ENCODE measurements around the gene LCA5. TPM values are rescaled to one million over a fixed set of nuclear protein-coding genes. Genes with fewer than 3 reads are reported as not detected.

Gene LCA5
- polyA plus RNA-seq, 2 donors: 0.73 to 0.94 TPM

DNA sequence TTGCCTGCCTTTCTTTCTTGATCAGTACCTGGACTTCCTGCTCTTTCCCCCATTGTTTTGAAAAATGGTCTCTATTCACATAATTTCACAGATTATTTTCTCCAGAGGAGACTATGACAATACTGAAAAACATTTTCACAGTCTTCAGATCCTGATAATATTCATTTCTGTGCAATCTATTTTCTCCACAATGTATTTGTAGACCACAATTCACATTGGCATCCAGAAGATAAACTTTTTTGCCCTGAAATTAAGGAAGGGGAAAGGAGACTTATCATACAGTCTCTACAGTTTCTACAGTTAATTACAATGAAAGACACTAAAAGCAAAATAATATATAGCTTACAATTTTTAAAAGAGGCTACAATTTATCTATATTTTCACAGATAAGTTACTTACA lies 18.4 kb downstream of the LCA5 start:
- no peaks in the 10 kb centered on the region for H3K27me3 ChIP-seq (ENCODE audit: control insufficient read depth in 1 of 2, insufficient read depth in 2 of 2, low read length in 2 of 2)
- H3K4me3 ChIP-seq (ENCODE audit: low read depth in 1 of 2, low read length in 2 of 2): no peak overlapping the region
- H3K36me3 ChIP-seq (ENCODE audit: control insufficient read depth in 2 of 2, insufficient read depth in 2 of 2, low read length in 1 of 2): no peaks in the 10 kb centered on the region
- H3K4me1 ChIP-seq (ENCODE audit: control insufficient read depth in 2 of 2, insufficient read depth in 2 of 2, low read length in 1 of 2): no peaks in the 10 kb centered on the region
- no peak overlapping the region for H3K27ac ChIP-seq (ENCODE audit: low read depth in 2 of 2, low read length in 1 of 2)
- H3K9me3 ChIP-seq (ENCODE audit: control insufficient read depth in 2 of 2, insufficient read depth in 1 of 2, low read depth in 1 of 2, low read length in 1 of 2): no peaks in the 10 kb centered on the region

DNA sequence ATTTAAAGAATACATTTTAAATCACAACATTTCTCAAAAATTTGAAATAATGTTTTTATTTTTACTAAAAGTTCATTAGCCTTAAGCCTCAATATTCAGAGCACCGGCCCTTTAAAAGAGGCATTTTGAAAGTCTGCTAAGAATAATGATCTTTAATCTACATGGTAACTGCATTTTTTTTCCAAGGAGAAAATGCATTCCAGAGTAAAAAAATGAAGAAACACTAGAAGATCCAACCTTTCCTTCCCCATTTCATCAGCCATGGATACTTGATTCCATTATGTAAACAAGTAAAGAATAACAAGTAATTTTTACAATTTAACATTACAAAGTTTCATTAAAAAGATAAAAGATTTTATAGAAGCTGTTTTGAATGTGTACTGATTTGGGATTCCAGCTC lies 21.8 kb downstream of the LCA5 start:
- 94 to 96% methylated on average over 1 of the region's 1 CpG for WGBS, 2 donors
- Histone ChIP-seq H3K27me3 (ENCODE audit: control insufficient read depth in 1 of 2, insufficient read depth in 2 of 2, low read length in 2 of 2) (no peaks in the 10 kb centered on the region), H3K4me1 (ENCODE audit: control insufficient read depth in 2 of 2, insufficient read depth in 2 of 2, low read length in 1 of 2) (no peaks in the 10 kb centered on the region), H3K4me3 (ENCODE audit: low read depth in 1 of 2, low read length in 2 of 2) (no peak overlapping the region), H3K36me3 (ENCODE audit: control insufficient read depth in 2 of 2, insufficient read depth in 2 of 2, low read length in 1 of 2) (no peaks in the 10 kb centered on the region), H3K9me3 (ENCODE audit: control insufficient read depth in 2 of 2, insufficient read depth in 1 of 2, low read depth in 1 of 2, low read length in 1 of 2) (no peaks in the 10 kb centered on the region), H3K27ac (ENCODE audit: low read depth in 2 of 2, low read length in 1 of 2) (no peak overlapping the region)

DNA sequence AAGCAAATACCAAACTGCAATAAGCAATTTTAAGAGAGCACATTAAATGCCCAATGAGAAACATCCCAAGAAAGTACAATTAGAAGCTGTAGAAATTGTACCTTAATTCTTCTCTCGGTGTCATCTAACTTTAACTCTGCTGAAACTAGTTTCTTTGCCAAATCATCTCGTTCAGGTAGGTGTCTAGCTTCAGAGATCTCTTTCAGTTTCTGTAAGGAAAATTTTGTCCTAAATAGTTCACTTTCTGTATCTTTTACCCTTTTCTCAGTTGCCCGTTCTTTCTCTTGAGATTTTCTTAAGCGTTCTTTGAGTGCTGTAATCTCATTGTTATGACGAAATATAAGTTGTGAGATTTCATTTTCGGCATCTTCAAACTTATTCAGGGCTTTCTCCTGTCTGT lies 24.1 kb downstream of the LCA5 start:
- H3K9me3 ChIP-seq (ENCODE audit: control insufficient read depth in 2 of 2, insufficient read depth in 1 of 2, low read depth in 1 of 2, low read length in 1 of 2): no peaks in the 10 kb centered on the region
- no peaks in the 10 kb centered on the region for H3K4me1 ChIP-seq (ENCODE audit: control insufficient read depth in 2 of 2, insufficient read depth in 2 of 2, low read length in 1 of 2)
- no peak overlapping the region for H3K27ac ChIP-seq (ENCODE audit: low read depth in 2 of 2, low read length in 1 of 2)
- WGBS, 2 donors: 86 to 87% methylated on average over 6 of the region's 6 CpGs
- no peaks in the 10 kb centered on the region for H3K27me3 ChIP-seq (ENCODE audit: control insufficient read depth in 1 of 2, insufficient read depth in 2 of 2, low read length in 2 of 2)
- H3K36me3 ChIP-seq (ENCODE audit: control insufficient read depth in 2 of 2, insufficient read depth in 2 of 2, low read length in 1 of 2): no peaks in the 10 kb centered on the region
- H3K4me3 ChIP-seq (ENCODE audit: low read depth in 1 of 2, low read length in 2 of 2): no peak overlapping the region

- 95 to 96% methylated on average over 6 of the region's 6 CpGs for WGBS, 2 donors
Measured at GRCh38 chr6:79512014-79512413, 25.2 kb downstream of the LCA5 start.

GRCh38 chr6:79510707-79511106 lies 26.5 kb downstream of the LCA5 start:
- Histone ChIP-seq H3K27ac (ENCODE audit: low read depth in 2 of 2, low read length in 1 of 2) (no peak overlapping the region), H3K27me3 (ENCODE audit: control insufficient read depth in 1 of 2, insufficient read depth in 2 of 2, low read length in 2 of 2) (no peaks in the 10 kb centered on the region), H3K9me3 (ENCODE audit: control insufficient read depth in 2 of 2, insufficient read depth in 1 of 2, low read depth in 1 of 2, low read length in 1 of 2) (no peaks in the 10 kb centered on the region), H3K36me3 (ENCODE audit: control insufficient read depth in 2 of 2, insufficient read depth in 2 of 2, low read length in 1 of 2) (no peaks in the 10 kb centered on the region), H3K4me1 (ENCODE audit: control insufficient read depth in 2 of 2, insufficient read depth in 2 of 2, low read length in 1 of 2) (no peaks in the 10 kb centered on the region), H3K4me3 (ENCODE audit: low read depth in 1 of 2, low read length in 2 of 2) (no peak overlapping the region)
- 32 to 52% methylated on average over 1 of the region's 1 CpG for WGBS, 2 donors

More at GRCh38 chr6:79512014-79512413, 25.2 kb downstream of the LCA5 start:
- Histone ChIP-seq H3K27me3 (ENCODE audit: control insufficient read depth in 1 of 2, insufficient read depth in 2 of 2, low read length in 2 of 2) (no peaks in the 10 kb centered on the region), H3K27ac (ENCODE audit: low read depth in 2 of 2, low read length in 1 of 2) (no peak overlapping the region), H3K4me1 (ENCODE audit: control insufficient read depth in 2 of 2, insufficient read depth in 2 of 2, low read length in 1 of 2) (no peaks in the 10 kb centered on the region), H3K4me3 (ENCODE audit: low read depth in 1 of 2, low read length in 2 of 2) (no peak overlapping the region), H3K9me3 (ENCODE audit: control insufficient read depth in 2 of 2, insufficient read depth in 1 of 2, low read depth in 1 of 2, low read length in 1 of 2) (no peaks in the 10 kb centered on the region), H3K36me3 (ENCODE audit: control insufficient read depth in 2 of 2, insufficient read depth in 2 of 2, low read length in 1 of 2) (no peaks in the 10 kb centered on the region)

- Histone ChIP-seq H3K9me3 (ENCODE audit: control insufficient read depth in 2 of 2, insufficient read depth in 1 of 2, low read depth in 1 of 2, low read length in 1 of 2) (no peaks in the 10 kb centered on the region), H3K36me3 (ENCODE audit: control insufficient read depth in 2 of 2, insufficient read depth in 2 of 2, low read length in 1 of 2) (no peaks in the 10 kb centered on the region), H3K4me3 (ENCODE audit: low read depth in 1 of 2, low read length in 2 of 2) (no peak overlapping the region), H3K4me1 (ENCODE audit: control insufficient read depth in 2 of 2, insufficient read depth in 2 of 2, low read length in 1 of 2) (no peaks in the 10 kb centered on the region), H3K27me3 (ENCODE audit: control insufficient read depth in 1 of 2, insufficient read depth in 2 of 2, low read length in 2 of 2) (no peaks in the 10 kb centered on the region), H3K27ac (ENCODE audit: low read depth in 2 of 2, low read length in 1 of 2) (no peak overlapping the region)
- 89 to 92% methylated on average over 1 of the region's 1 CpG for WGBS, 2 donors
Measured at GRCh38 chr6:79506251-79506650, 31.0 kb downstream of the LCA5 start.

GRCh38 chr6:79504372-79504771 lies 32.9 kb downstream of the LCA5 start:
- H3K36me3 ChIP-seq (ENCODE audit: control insufficient read depth in 2 of 2, insufficient read depth in 2 of 2, low read length in 1 of 2): no peaks in the 10 kb centered on the region
- no peaks in the 10 kb centered on the region for H3K9me3 ChIP-seq (ENCODE audit: control insufficient read depth in 2 of 2, insufficient read depth in 1 of 2, low read depth in 1 of 2, low read length in 1 of 2)
- H3K27ac ChIP-seq (ENCODE audit: low read depth in 2 of 2, low read length in 1 of 2): no peak overlapping the region
- H3K4me1 ChIP-seq (ENCODE audit: control insufficient read depth in 2 of 2, insufficient read depth in 2 of 2, low read length in 1 of 2): no peaks in the 10 kb centered on the region
- WGBS, 2 donors: 94% methylated on average over 2 of the region's 2 CpGs
- no peaks in the 10 kb centered on the region for H3K27me3 ChIP-seq (ENCODE audit: control insufficient read depth in 1 of 2, insufficient read depth in 2 of 2, low read length in 2 of 2)
- no peak overlapping the region for H3K4me3 ChIP-seq (ENCODE audit: low read depth in 1 of 2, low read length in 2 of 2)

DNA sequence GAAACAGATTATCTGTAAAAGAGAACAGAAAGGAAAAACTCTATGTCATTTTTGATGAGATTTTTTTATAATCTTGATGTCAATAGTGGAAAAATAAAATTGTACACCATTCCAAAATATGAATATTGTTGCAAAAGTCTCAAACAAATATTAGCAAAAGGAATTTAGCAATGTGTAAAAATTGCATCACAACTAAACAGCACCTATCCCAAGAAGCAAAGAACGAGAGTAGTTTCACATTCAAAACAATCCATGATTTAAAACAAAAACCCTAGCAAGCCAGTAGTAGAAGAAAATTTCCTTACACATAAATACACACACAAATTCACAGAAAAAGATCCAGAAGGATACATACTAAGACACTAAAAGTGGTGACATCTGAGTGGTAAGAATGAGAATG lies 38.4 kb downstream of the LCA5 start:
- no peaks in the 10 kb centered on the region for H3K4me1 ChIP-seq (ENCODE audit: control insufficient read depth in 2 of 2, insufficient read depth in 2 of 2, low read length in 1 of 2)
- 76 to 81% methylated on average over 1 of the region's 1 CpG for WGBS, 2 donors

GRCh38 chr6:79495246-79495645 lies 42.0 kb downstream of the LCA5 start:
- H3K9me3 ChIP-seq (ENCODE audit: control insufficient read depth in 2 of 2, insufficient read depth in 1 of 2, low read depth in 1 of 2, low read length in 1 of 2): no peaks in the 10 kb centered on the region
- WGBS, 2 donors: 92 to 93% methylated on average over 10 of the region's 10 CpGs
- no peaks in the 10 kb centered on the region for H3K27me3 ChIP-seq (ENCODE audit: control insufficient read depth in 1 of 2, insufficient read depth in 2 of 2, low read length in 2 of 2)
- H3K4me3 ChIP-seq (ENCODE audit: low read depth in 1 of 2, low read length in 2 of 2): no peak overlapping the region
- no peaks in the 10 kb centered on the region for H3K4me1 ChIP-seq (ENCODE audit: control insufficient read depth in 2 of 2, insufficient read depth in 2 of 2, low read length in 1 of 2)
- H3K27ac ChIP-seq (ENCODE audit: low read depth in 2 of 2, low read length in 1 of 2): no peak overlapping the region
- no peaks in the 10 kb centered on the region for H3K36me3 ChIP-seq (ENCODE audit: control insufficient read depth in 2 of 2, insufficient read depth in 2 of 2, low read length in 1 of 2)

More for the DNA sequence above, 38.4 kb downstream of the LCA5 start:
- no peaks in the 10 kb centered on the region for H3K27me3 ChIP-seq (ENCODE audit: control insufficient read depth in 1 of 2, insufficient read depth in 2 of 2, low read length in 2 of 2)
- no peak overlapping the region for H3K27ac ChIP-seq (ENCODE audit: low read depth in 2 of 2, low read length in 1 of 2)
- H3K9me3 ChIP-seq (ENCODE audit: control insufficient read depth in 2 of 2, insufficient read depth in 1 of 2, low read depth in 1 of 2, low read length in 1 of 2): no peaks in the 10 kb centered on the region
- no peaks in the 10 kb centered on the region for H3K36me3 ChIP-seq (ENCODE audit: control insufficient read depth in 2 of 2, insufficient read depth in 2 of 2, low read length in 1 of 2)
- no peak overlapping the region for H3K4me3 ChIP-seq (ENCODE audit: low read depth in 1 of 2, low read length in 2 of 2)

DNA sequence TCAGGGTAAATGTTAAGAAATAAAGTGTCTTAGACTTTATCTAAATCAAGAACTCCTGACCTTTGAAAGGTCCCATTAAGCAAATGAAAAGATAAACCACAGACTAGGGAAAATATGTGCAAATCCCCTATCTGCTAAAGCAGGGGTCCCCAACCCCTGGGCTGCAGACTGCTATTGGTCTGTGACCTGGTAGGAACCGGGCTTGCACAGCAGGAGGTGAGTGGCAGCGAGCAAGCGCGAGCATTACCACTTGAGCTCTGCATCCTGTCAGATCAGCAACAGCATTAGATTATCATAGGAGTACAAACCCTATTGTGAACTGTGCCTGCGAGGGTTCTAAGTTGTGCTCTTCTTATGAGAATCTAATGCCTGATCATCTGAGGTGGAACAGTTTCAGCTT lies 42.4 kb downstream of the LCA5 start:
- H3K4me3 ChIP-seq (ENCODE audit: low read depth in 1 of 2, low read length in 2 of 2): no peak overlapping the region
- WGBS, 2 donors: 90 to 92% methylated on average over 5 of the region's 5 CpGs
- no peak overlapping the region for H3K27ac ChIP-seq (ENCODE audit: low read depth in 2 of 2, low read length in 1 of 2)
- H3K9me3 ChIP-seq (ENCODE audit: control insufficient read depth in 2 of 2, insufficient read depth in 1 of 2, low read depth in 1 of 2, low read length in 1 of 2): no peaks in the 10 kb centered on the region
- no peaks in the 10 kb centered on the region for H3K36me3 ChIP-seq (ENCODE audit: control insufficient read depth in 2 of 2, insufficient read depth in 2 of 2, low read length in 1 of 2)
- no peaks in the 10 kb centered on the region for H3K27me3 ChIP-seq (ENCODE audit: control insufficient read depth in 1 of 2, insufficient read depth in 2 of 2, low read length in 2 of 2)
- H3K4me1 ChIP-seq (ENCODE audit: control insufficient read depth in 2 of 2, insufficient read depth in 2 of 2, low read length in 1 of 2): no peaks in the 10 kb centered on the region
